HG03565 (cell line): ENCODE measurements around the gene TOE1.
"Not testable (repeated sequence)": the region's sequence is repeated elsewhere in the genome, so short reads cannot be mapped to it uniquely, and the experiment has no call there.

Experiments
- ATAC-seq: cut with Tn5 transposase; IDR thresholded peaks from one replicate; pipeline ENCODE4 v1.9.1; 2021; ENCODE audit warnings: mild to moderate bottlenecking, moderate library complexity; ENCODE audit not compliant: unreplicated experiment

TOE1 gene

DNA sequence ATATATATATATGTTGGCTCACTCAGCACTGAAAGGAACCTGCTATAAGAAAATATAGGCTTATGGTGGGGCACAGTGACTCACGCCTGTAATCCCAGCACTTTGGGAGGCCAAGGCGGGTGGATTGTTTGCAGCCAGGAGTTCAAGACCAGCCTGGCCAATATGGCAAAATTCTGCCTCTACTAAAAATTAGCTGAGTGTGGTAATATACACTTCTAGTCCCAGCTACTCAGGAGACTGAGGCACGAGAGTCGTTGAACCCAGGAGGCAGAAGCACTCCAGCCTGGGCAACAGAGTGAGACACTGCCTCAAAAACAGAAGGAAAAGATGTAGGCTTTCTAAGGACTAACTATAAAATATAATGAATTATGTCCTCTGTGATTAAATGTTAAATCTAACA, 14.9 kb downstream of the TOE1 start:
- ATAC-seq, result no peak

GRCh38 chr1:45355683-45356082, 15.7 kb downstream of the TOE1 start:
- ATAC-seq, result no peak

- ATAC-seq, result no peak
Measured at GRCh38 chr1:45356186-45356585, 16.2 kb downstream of the TOE1 start.

DNA sequence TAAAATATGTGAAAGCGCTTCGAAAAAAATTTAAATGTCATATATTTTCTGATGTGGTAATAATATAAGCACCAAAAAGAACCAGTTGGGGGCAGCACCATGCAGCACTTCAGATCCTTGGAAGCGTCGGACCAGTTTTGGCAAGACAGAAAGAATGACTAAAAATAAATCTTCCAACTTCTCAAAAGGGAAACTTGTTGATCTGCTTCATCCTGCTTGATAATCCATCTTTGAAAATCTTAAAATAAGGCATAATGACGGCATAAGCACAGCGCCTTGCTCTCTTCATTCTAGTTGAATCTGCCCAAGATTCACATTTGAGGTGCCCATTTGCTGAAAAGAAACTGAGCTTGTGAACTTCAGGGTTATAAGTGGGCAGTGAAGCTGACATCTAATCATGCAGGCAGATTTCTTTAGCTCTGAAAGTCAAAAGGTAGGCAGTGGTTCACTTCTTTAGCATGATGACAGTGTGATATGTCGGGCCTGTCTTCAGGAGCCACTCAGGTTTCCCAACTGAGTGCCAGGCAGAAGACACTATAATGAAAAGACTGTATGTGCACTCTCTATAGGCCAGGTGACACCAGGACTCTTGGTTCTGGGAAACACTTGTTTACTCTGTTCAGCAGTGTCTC, 20.0 kb downstream of the TOE1 start:
- ATAC-seq, result no peak

GRCh38 chr1:45360981-45361380, 21.0 kb downstream of the TOE1 start:
- not testable (repeated sequence) for ATAC-seq

DNA sequence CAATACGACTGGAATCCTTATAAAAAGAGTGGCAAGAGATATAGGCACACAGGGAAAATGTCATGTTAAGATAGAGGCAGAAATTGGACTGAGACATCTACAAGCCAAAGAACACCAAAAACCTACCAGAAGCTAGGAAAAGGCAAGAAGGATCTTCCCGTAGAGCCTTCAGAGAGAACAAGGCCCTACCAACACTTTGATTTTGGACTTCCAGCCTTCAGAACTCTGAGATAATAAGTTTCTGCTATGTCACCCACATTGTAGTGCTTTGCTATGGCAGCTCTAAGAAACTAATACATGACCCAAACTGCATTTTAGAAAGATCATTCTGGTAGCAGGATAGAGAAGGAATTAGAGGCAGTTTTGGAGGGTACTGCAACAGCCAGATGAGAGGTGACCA, 24.3 kb downstream of the TOE1 start:
- ATAC-seq, result no peak

DNA sequence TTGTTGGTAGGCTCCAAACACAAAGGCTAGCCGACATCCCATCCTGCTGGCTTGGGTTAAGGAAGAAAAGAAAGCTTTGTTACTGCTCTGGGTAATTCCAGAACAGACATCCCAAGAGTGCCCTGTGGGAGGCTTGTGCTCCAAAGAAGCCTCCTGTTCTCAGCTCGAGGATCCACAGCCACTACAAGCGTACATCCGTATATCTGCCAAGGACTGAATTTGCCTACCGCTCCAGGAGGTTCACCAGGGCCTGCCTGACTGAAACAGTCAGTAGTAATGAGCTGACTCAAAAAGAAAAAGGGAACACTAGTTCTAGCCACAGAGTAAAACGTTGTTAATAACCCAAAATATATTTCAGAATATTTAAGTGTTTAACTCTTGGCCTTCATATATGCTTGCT, 25.1 kb downstream of the TOE1 start:
- peak; percentile 65 for ATAC-seq

DNA sequence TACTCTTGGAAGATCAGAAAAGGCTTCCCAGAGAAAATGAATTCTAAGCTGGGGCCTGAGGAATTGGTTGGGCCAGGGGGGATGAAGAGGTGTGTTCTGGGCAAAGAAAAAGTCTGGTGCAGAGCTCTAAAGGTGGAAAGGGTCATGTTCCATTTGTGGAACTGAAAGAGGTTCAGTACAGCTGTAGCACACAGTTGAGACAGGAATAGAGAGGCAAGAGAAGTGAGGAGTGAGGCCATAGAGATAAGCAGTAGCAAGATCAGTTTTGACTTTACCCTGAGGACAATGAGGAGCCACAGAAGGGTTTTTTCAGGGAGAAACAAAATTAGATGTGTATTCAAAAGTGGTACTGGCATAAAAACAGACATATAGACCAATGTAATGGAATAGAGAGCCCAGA, 30.6 kb downstream of the TOE1 start:
- ATAC-seq, result peak; percentile 54

- ATAC-seq, result no peak
Measured at GRCh38 chr1:45373573-45373972, 33.6 kb downstream of the TOE1 start.

GRCh38 chr1:45375104-45376090, 35.4 kb downstream of the TOE1 start:
- no peak for ATAC-seq

GRCh38 chr1:45378184-45378583, 38.2 kb downstream of the TOE1 start:
- no peak for ATAC-seq

GRCh38 chr1:45379524-45379923, 39.6 kb downstream of the TOE1 start:
- ATAC-seq, result no peak

DNA sequence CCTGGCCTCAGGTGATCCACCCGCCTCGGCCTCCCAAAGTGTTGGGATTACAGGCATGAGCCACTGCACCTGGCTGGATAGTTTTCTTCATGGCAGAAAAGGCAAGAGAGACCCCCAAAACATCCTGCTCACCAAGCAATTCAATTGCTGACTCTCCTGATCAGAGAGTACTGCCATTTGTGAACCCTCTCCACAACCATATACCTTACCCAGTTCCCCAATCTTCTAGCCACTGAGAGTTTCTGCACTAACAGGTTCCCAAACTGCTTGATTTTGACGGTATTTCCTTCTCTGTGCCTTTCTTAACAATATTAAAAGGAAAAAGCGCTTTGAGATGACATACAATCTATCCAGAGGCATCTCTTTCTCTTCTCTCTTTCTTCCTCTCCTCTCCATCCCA, 40.2 kb downstream of the TOE1 start:
- ATAC-seq, result no peak

DNA sequence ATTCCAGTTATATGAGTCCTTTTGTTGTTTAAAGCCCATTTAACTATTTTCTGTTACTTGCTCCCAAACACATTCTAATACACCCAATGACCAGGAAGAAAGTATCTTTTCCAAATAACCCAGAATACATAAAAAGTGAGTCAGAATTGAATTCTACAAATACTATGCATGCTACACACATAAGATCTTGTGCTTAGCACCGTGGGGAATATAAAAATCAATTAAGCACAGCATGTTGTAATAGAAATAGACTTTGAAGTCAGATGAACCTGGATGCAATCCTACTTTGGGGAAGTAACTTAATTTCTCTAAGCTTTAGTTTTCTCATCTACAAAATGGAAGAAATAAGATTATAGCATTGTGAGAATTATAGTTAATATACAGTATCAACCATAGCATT, 40.8 kb downstream of the TOE1 start:
- ATAC-seq, result no peak

- ATAC-seq, result no peak
Measured at GRCh38 chr1:45381243-45381642, 41.3 kb downstream of the TOE1 start.

DNA sequence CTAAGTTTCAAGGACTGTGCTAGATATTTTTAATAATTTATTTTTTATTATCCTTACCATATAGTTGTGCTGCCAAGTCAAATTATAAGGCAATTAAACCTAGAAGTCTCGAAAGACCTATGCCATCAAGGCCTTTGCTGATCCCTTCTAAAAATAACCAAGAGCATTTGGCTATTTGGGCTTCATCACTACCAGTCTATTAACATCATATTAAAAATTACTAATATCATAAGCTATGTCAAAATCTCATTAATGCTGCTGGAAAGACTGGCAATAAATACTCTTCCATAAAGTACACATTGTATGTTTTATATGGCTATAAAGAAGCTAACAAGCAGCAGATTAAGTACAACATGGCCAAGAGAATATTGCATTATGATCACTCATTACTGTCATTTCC, 43.2 kb downstream of the TOE1 start:
- ATAC-seq, result no peak

DNA sequence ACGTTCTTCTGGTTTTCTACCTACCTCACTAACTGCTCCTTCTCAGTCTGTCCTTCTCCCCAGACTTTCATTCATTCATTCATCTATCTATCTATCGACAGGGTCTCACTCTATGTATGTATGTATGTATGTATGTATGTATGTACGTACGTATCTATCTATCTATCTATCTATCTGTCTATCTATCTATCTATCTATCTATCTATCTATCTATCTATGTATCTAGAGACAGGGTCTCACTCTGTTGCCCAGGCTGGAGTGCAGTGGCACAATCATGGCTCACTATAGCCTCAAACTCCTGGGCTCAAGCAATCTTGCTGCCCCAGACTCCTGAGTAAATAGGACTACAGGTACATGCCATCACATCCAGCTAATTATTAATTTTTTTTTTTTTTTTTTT, 44.2 kb downstream of the TOE1 start:
- ATAC-seq, result not testable (repeated sequence)

- no peak for ATAC-seq
Measured at GRCh38 chr1:45385302-45385701, 45.3 kb downstream of the TOE1 start.

- ATAC-seq, result no peak
Measured at GRCh38 chr1:45386219-45386618, 46.2 kb downstream of the TOE1 start.
